H9 (cell line): ENCODE data around the gene CAVIN1. TPM values are rescaled to one million over a fixed set of nuclear protein-coding genes. Genes with fewer than 3 reads are reported as not detected.

Experiments used
- DNase-seq: peaks from one replicate; pipeline ENCODE4 v3.0.0-alpha.2; 2017
- H2AFZ ChIP-seq: one replicate; pipeline ENCODE4 v1.6.1; 2013; ENCODE audit warnings: mild to moderate bottlenecking, low read length, control low read depth, moderate library complexity
- H2AK5ac ChIP-seq: 2 replicates; pipeline ENCODE4 v1.6.1; 2013; ENCODE audit warnings: low read length, control low read depth, mixed read lengths; ENCODE audit not compliant: insufficient read length
- H2BK120ac ChIP-seq: one replicate; pipeline ENCODE4 v1.6.1; 2013; ENCODE audit warnings: low read depth, mild to moderate bottlenecking, low read length, control low read depth, inconsistent platforms; ENCODE audit not compliant: poor library complexity, severe bottlenecking
- H2BK12ac ChIP-seq: 2 replicates; pipeline ENCODE4 v1.6.1; 2013; ENCODE audit warnings: low read length, control low read depth, mixed read lengths, low read depth; ENCODE audit not compliant: insufficient read length
- H2BK15ac ChIP-seq: 2 replicates; pipeline ENCODE4 v1.6.1; 2013; ENCODE audit warnings: low read depth, low read length, control low read depth
- H2BK20ac ChIP-seq: one replicate; pipeline ENCODE4 v1.6.1; 2013; ENCODE audit warnings: low read depth, mild to moderate bottlenecking, low read length, control low read depth, inconsistent platforms; ENCODE audit not compliant: poor library complexity, severe bottlenecking
- H2BK5ac ChIP-seq: 2 replicates; pipeline ENCODE4 v1.6.1; 2013; ENCODE audit warnings: low read length, control low read depth, mixed read lengths; ENCODE audit not compliant: insufficient read length
- H3K14ac ChIP-seq: 2 replicates; pipeline ENCODE4 v1.6.1; 2013; ENCODE audit warnings: low read length, control low read depth; ENCODE audit not compliant: insufficient read depth
- H3K18ac ChIP-seq: 2 replicates; pipeline ENCODE4 v1.6.1; 2013; ENCODE audit warnings: low read depth, mild to moderate bottlenecking, mixed read lengths, low read length, control low read depth; ENCODE audit not compliant: insufficient read length
- H3K23ac ChIP-seq: 2 replicates; pipeline ENCODE4 v1.6.1; 2013; ENCODE audit warnings: low read length, control low read depth, mixed read lengths, low read depth; ENCODE audit not compliant: insufficient read length
- H3K23me2 ChIP-seq: 2 replicates; pipeline ENCODE4 v1.6.1; 2013; ENCODE audit warnings: low read depth, mild to moderate bottlenecking, mixed read lengths, low read length, control low read depth; ENCODE audit not compliant: insufficient read length, poor library complexity, severe bottlenecking
- H3K27ac ChIP-seq: 2 replicates; pipeline ENCODE4 v1.5.1; 2013; ENCODE audit warnings: low read length, control low read depth, mixed read lengths, low read depth; ENCODE audit not compliant: insufficient read length
- H3K27me3 ChIP-seq: 2 replicates; pipeline ENCODE4 v1.6.1; 2013; ENCODE audit warnings: low read length, control low read depth, inconsistent platforms; ENCODE audit not compliant: insufficient read depth
- H3K4ac ChIP-seq: 2 replicates; pipeline ENCODE4 v1.6.1; 2013; ENCODE audit warnings: low read depth, mild to moderate bottlenecking, control low read depth, inconsistent platforms, low read length, moderate library complexity
- H3K4me1 ChIP-seq: 2 replicates; pipeline ENCODE4 v1.6.1; 2013; ENCODE audit warnings: low read length, control low read depth, inconsistent platforms; ENCODE audit not compliant: insufficient read depth
- H3K4me2 ChIP-seq: 2 replicates; pipeline ENCODE4 v1.6.1; 2013; ENCODE audit warnings: low read length, control low read depth, mixed read lengths; ENCODE audit not compliant: insufficient read length, insufficient read depth
- H3K56ac ChIP-seq: 2 replicates; pipeline ENCODE4 v1.6.1; 2013; ENCODE audit warnings: low read depth, mild to moderate bottlenecking, mixed read lengths, low read length, control low read depth; ENCODE audit not compliant: insufficient read length
- H3K79me1 ChIP-seq: 2 replicates; pipeline ENCODE4 v1.6.1; 2013; ENCODE audit warnings: low read depth, mild to moderate bottlenecking, moderate library complexity, low read length, control low read depth, inconsistent platforms; ENCODE audit not compliant: insufficient read depth, poor library complexity, severe bottlenecking
- H3K79me2 ChIP-seq: 2 replicates; pipeline ENCODE4 v1.6.1; 2013; ENCODE audit warnings: low read length, control low read depth, inconsistent platforms; ENCODE audit not compliant: insufficient read depth
- H3K9ac ChIP-seq: 2 replicates; pipeline ENCODE4 v1.6.1; 2013; ENCODE audit warnings: low read length, control low read depth, mixed read lengths; ENCODE audit not compliant: insufficient read length; ENCODE audit errors: extremely low read depth
- H3K9me3 ChIP-seq: one replicate; pipeline ENCODE4 v1.6.1; 2013; ENCODE audit warnings: low read depth, low read length, inconsistent platforms; ENCODE audit not compliant: control insufficient read depth
- H3T11ph ChIP-seq: one replicate; pipeline ENCODE4 v1.6.1; 2013; ENCODE audit warnings: mild to moderate bottlenecking, low read length, control low read depth, inconsistent platforms
- H4K20me1 ChIP-seq: one replicate; pipeline ENCODE4 v1.6.1; 2013; ENCODE audit not compliant: control insufficient read depth, insufficient read length, insufficient read depth
- H4K5ac ChIP-seq: 2 replicates; pipeline ENCODE4 v1.6.1; 2013; ENCODE audit warnings: low read depth, mild to moderate bottlenecking, mixed read lengths, low read length, control low read depth; ENCODE audit not compliant: insufficient read length
- H4K8ac ChIP-seq: replicated peaks from 2 replicates; pipeline ENCODE4 v1.6.1; 2013; ENCODE audit warnings: low read length, control low read depth, mixed read lengths, low read depth; ENCODE audit not compliant: insufficient read length
- H4K91ac ChIP-seq: 2 replicates; pipeline ENCODE4 v1.6.1; 2013; ENCODE audit warnings: low read depth, mild to moderate bottlenecking, moderate library complexity, mixed read lengths, low read length, control low read depth; ENCODE audit not compliant: insufficient read length
- H3K27ac Mint-ChIP-seq, 3 experiments: 2 replicates in 2 of 3; 3 replicates in 1 of 3; pipeline ENCODE4 v1.8.0; 2020 to 2021; ENCODE audit warnings: mixed read lengths in 3 of 3, mild to moderate bottlenecking in 1 of 3, moderate library complexity in 1 of 3
- H3K27me3 Mint-ChIP-seq: 2 replicates; pipeline ENCODE4 v1.8.0; 2021; ENCODE audit warnings: low read depth, mild to moderate bottlenecking, moderate library complexity, mixed read lengths
- H3K36me3 Mint-ChIP-seq, 3 experiments: 2 replicates in 2 of 3; 3 replicates in 1 of 3; pipeline ENCODE4 v1.8.0; 2020 to 2021; ENCODE audit warnings: low read depth in 3 of 3, mixed read lengths in 3 of 3; ENCODE audit not compliant: insufficient read depth in 1 of 3
- H3K4me1 Mint-ChIP-seq, 2 experiments: 2 replicates each; pipeline ENCODE4 v1.8.0; 2020; ENCODE audit warnings: mixed read lengths in 2 of 2
- H3K4me3 Mint-ChIP-seq, 2 experiments: 2 replicates in 1 of 2; 3 replicates in 1 of 2; pipeline ENCODE4 v1.8.0; 2020 to 2021; ENCODE audit warnings: mild to moderate bottlenecking in 2 of 2, mixed read lengths in 2 of 2, moderate library complexity in 1 of 2
- H3K9me3 Mint-ChIP-seq, 2 experiments: 2 replicates in 1 of 2; 3 replicates in 1 of 2; pipeline ENCODE4 v1.8.0; 2020; ENCODE audit warnings: mild to moderate bottlenecking in 2 of 2, mixed read lengths in 2 of 2, moderate library complexity in 1 of 2
- WGBS: extraction: QIAGEN DNeasy Blood & Tissue Kit; methylation state at CpG from one replicate; pipeline ENCODE4 v1.1.7; 2013; ENCODE audit warnings: missing lambda C conversion rate, low lambda C conversion rate, mixed read lengths; ENCODE audit not compliant: insufficient read length; ENCODE audit errors: extremely low coverage; 5-methylcytosine and 5-hydroxymethylcytosine counted together
- total RNA-seq: library from RNA; stranded (reverse); gene quantifications from 2 replicates; pipeline ENCODE4 v1.2.1, GENCODE V29; 2021
- TF ChIP-seq, protein P1 (sequence below): fragments of 200-600 bp; sonication (generic); conservative IDR thresholded peaks from 3 replicates; pipeline ENCODE4 v1.8.0; 2021; ENCODE audit warnings: antibody characterized with exemption, mild to moderate bottlenecking

The CAVIN1 gene
- total RNA-seq, 1 experiment from 2014 or later, result 65.2 TPM

DNA sequence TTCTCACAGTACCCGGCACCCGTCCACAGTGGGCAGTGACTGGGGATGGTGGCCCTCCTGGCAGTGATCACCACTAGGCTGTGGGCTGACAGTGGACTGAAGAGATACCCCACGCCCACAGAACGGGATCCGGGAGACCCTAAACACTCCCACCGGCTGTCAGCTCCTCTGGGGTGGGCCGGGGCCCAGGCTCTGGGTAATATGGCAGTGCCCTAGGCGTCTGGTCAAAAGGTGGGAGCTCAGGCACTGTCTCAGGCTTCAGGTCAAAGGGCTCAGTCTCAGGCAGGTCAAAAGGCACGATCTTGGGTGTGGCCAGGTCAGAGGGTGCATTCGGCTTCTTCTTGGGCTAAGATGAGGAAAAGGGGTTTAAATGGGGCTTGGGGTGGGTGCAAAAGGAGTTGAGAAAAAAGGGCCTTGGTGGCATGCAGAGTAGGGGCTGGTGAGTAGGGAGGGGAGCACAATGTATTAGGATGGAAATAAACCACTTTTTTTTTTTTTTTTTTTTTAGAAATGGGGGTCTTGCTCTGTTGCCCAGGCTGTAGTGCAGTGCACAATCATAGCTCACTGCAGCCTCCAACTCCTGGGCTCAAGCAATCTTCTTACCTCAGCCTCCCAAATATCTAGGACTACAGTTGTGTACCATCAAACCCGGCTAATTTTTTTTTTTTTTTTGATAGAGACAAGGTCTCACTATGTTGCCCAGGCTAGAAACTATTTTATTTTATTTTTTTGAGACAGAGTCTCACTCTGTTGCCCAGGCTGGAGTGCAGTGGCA is 11.0 kb downstream of the CAVIN1 start:
- Histone ChIP-seq H2AK5ac (no peak overlapping the region), H4K91ac (no peak overlapping the region), H2BK15ac (no peak overlapping the region; the same call in 1 of the 2 replicates), H3K79me1 (no peaks in the 10 kb centered on the region), H3K79me2 (no peaks in the 10 kb centered on the region), H4K8ac (no peak overlapping the region), H3T11ph (no peak overlapping the region), H2BK120ac (no peak overlapping the region), H3K23me2 (no peaks in the 10 kb centered on the region), H3K23ac (no peak overlapping the region), H4K20me1 (no peaks in the 10 kb centered on the region), H3K18ac (no peak overlapping the region), H3K14ac (no peak overlapping the region), H3K9ac (no peak overlapping the region), H3K9me3 (no peaks in the 10 kb centered on the region), H2BK12ac (no peak overlapping the region), H3K4ac (no peak overlapping the region), H3K27ac (no peak overlapping the region), H2BK20ac (no peak overlapping the region), H3K27me3 (no peaks in the 10 kb centered on the region), H3K4me1 (peaks cover 8% of the 10 kb centered on the region; the same call in 1 of the 2 replicates), H2BK5ac (no peak overlapping the region), H3K4me2 (no peak overlapping the region), H2AFZ (no peak overlapping the region), H4K5ac (no peak overlapping the region), H3K56ac (no peak overlapping the region)
- Mint-ChIP-seq H3K4me3 (no peak overlapping the region), H3K27ac (no peak overlapping the region), H3K27me3 (no peaks in the 10 kb centered on the region), H3K4me1 (peaks cover 21 to 39% of the 10 kb centered on the region in 2 experiments), H3K9me3 (no peaks in the 10 kb centered on the region), H3K36me3 (peaks cover 0 to 9% (median 5%) of the 10 kb centered on the region in 3 experiments; a peak in 3 of 7 replicates)
- DNase-seq, result no peak
- TF ChIP-seq, protein P1, sequence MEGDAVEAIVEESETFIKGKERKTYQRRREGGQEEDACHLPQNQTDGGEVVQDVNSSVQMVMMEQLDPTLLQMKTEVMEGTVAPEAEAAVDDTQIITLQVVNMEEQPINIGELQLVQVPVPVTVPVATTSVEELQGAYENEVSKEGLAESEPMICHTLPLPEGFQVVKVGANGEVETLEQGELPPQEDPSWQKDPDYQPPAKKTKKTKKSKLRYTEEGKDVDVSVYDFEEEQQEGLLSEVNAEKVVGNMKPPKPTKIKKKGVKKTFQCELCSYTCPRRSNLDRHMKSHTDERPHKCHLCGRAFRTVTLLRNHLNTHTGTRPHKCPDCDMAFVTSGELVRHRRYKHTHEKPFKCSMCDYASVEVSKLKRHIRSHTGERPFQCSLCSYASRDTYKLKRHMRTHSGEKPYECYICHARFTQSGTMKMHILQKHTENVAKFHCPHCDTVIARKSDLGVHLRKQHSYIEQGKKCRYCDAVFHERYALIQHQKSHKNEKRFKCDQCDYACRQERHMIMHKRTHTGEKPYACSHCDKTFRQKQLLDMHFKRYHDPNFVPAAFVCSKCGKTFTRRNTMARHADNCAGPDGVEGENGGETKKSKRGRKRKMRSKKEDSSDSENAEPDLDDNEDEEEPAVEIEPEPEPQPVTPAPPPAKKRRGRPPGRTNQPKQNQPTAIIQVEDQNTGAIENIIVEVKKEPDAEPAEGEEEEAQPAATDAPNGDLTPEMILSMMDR, result no peak
- WGBS, result no CpG with 5 or more reads among the region's 11 CpGs
